Liver (tissue), 9 donors: ENCODE results near the gene NDUFAB1. TPM values are rescaled to one million over a fixed set of nuclear protein-coding genes. Genes with fewer than 3 reads are reported as not detected.

ENCODE experiments used
- DNase-seq: peaks from one replicate; pipeline ENCODE4 v3.0.0-alpha.2; 2017; ENCODE audit warnings: low spot score
- H3K27ac ChIP-seq, 2 donors: one replicate each; pipeline ENCODE4 v1.7.0; 2013; ENCODE audit warnings: inconsistent platforms in 2 of 2, low read length in 2 of 2, control low read depth in 1 of 2, low read depth in 1 of 2, mild to moderate bottlenecking in 1 of 2
- H3K27me3 ChIP-seq, 4 donors: one replicate each; pipeline versions ENCODE4 v1.6.1 to v1.7.0; 2013; ENCODE audit warnings: low read length in 3 of 4, inconsistent platforms in 1 of 4, mild to moderate bottlenecking in 1 of 4, moderate library complexity in 1 of 4; ENCODE audit not compliant: control insufficient read depth in 4 of 4, insufficient read depth in 4 of 4
- H3K36me3 ChIP-seq, 4 donors: one replicate each; pipeline versions ENCODE4 v1.6.1 to v1.7.0; 2013; ENCODE audit warnings: low read length in 3 of 4, mild to moderate bottlenecking in 3 of 4, low read depth in 1 of 4, moderate library complexity in 1 of 4; ENCODE audit not compliant: control insufficient read depth in 4 of 4, insufficient read depth in 3 of 4
- H3K4me1 ChIP-seq, 4 donors: one replicate each; pipeline versions ENCODE4 v1.6.1 to v1.7.0; 2013; ENCODE audit warnings: low read length in 3 of 4, mild to moderate bottlenecking in 3 of 4, moderate library complexity in 1 of 4; ENCODE audit not compliant: control insufficient read depth in 4 of 4, insufficient read depth in 4 of 4
- H3K4me3 ChIP-seq, 3 donors: one replicate each; pipeline versions ENCODE4 v1.6.1 to v1.7.0; 2013; ENCODE audit warnings: low read length in 3 of 3, control low read depth in 1 of 3, low read depth in 1 of 3, mild to moderate bottlenecking in 1 of 3
- H3K9ac ChIP-seq, 2 donors: one replicate each; pipeline ENCODE4 v1.7.0; 2013; ENCODE audit warnings: low read length in 2 of 2, mild to moderate bottlenecking in 2 of 2, moderate library complexity in 2 of 2, control low read depth in 1 of 2, low read depth in 1 of 2
- H3K9me3 ChIP-seq, 4 donors: one replicate each; pipeline versions ENCODE4 v1.6.1 to v1.7.0; 2013; ENCODE audit warnings: low read length in 3 of 4; ENCODE audit not compliant: control insufficient read depth in 4 of 4
- ATF3 ChIP-seq: IDR thresholded peaks from 2 replicates; pipeline ENCODE4 v1.6.1; 2016; ENCODE audit warnings: antibody characterized with exemption
- CTCF ChIP-seq: fragments of 150-350 bp; IDR thresholded peaks from 2 replicates; pipeline ENCODE4 v1.5.1; 2017; ENCODE audit warnings: improper control_type of control experiment, low read depth, low read length; ENCODE audit not compliant: missing input control
- FOXA1 ChIP-seq: IDR thresholded peaks from 2 replicates; pipeline ENCODE4 v1.6.1; 2016; ENCODE audit warnings: antibody characterized with exemption
- FOXA2 ChIP-seq: IDR thresholded peaks from 2 replicates; pipeline ENCODE4 v1.6.1; 2016; ENCODE audit warnings: antibody characterized with exemption
- GABPA ChIP-seq, 2 donors: IDR thresholded peaks in 1 of 2; conservative IDR thresholded peaks in 1 of 2; 2 replicates each; pipeline ENCODE4 v1.6.1; 2016; ENCODE audit warnings: antibody characterized with exemption in 2 of 2, mild to moderate bottlenecking in 1 of 2, moderate library complexity in 1 of 2
- HNF4G ChIP-seq: IDR thresholded peaks from 2 replicates; pipeline ENCODE4 v1.6.1; 2016; ENCODE audit warnings: antibody characterized with exemption
- JUND ChIP-seq, 2 donors: IDR thresholded peaks; 2 replicates each; pipeline ENCODE4 v1.6.1; 2016; ENCODE audit warnings: antibody characterized with exemption in 2 of 2
- MAX ChIP-seq: IDR thresholded peaks from 2 replicates; pipeline ENCODE4 v1.6.1; 2016; ENCODE audit warnings: antibody characterized with exemption
- NR2F2 ChIP-seq: IDR thresholded peaks from 2 replicates; pipeline ENCODE4 v1.6.1; 2016; ENCODE audit warnings: antibody characterized with exemption
- RAD21 ChIP-seq, 2 donors: IDR thresholded peaks; 2 replicates each; pipeline ENCODE4 v1.6.1; 2016; ENCODE audit warnings: antibody characterized with exemption in 2 of 2, mild to moderate bottlenecking in 2 of 2
- REST ChIP-seq: IDR thresholded peaks from 2 replicates; pipeline ENCODE4 v1.6.1; 2016; ENCODE audit warnings: antibody characterized with exemption, mild to moderate bottlenecking
- SP1 ChIP-seq: IDR thresholded peaks from 2 replicates; pipeline ENCODE4 v1.6.1; 2018; ENCODE audit warnings: antibody characterized with exemption, mild to moderate bottlenecking
- TAF1 ChIP-seq: conservative IDR thresholded peaks from 2 replicates; pipeline ENCODE4 v1.6.1; 2016; ENCODE audit warnings: antibody characterized with exemption, mild to moderate bottlenecking
- YY1 ChIP-seq: IDR thresholded peaks from 2 replicates; pipeline ENCODE4 v1.6.1; 2016; ENCODE audit warnings: antibody characterized with exemption, mild to moderate bottlenecking
- WGBS: extraction: QIAGEN DNeasy Blood & Tissue Kit; methylation state at CpG from one replicate; pipeline ENCODE4 v1.1.7; 2013; 5-methylcytosine and 5-hydroxymethylcytosine counted together
- polyA plus RNA-seq, 2 donors: library from polyadenylated mRNA; stranded (reverse) in 1 of 2; unstranded in 1 of 2; fragments of 200-250 nt in 1 of 2; fragments of >200 nt in 1 of 2; fragmentation: Nextera tagmentation in 1 of 2; extraction: Ambion mirVana in 1 of 2; gene quantifications; one replicate each; pipeline versions ENCODE4 v1.2.1 to v1.2.3, GENCODE V29; 2013 to 2015
- total RNA-seq, 2 donors: library from RNA; depleted of rRNA; stranded (reverse); fragments of >200 nt; gene quantifications; one replicate each; pipeline ENCODE4 v1.2.3, GENCODE V29; 2014
- TF ChIP-seq, protein P1 (sequence below): IDR thresholded peaks from 2 replicates; pipeline ENCODE4 v1.6.1; 2016; ENCODE audit warnings: antibody characterized with exemption
- donor health status: healthy.
- donor health status: healthy.
- donor health status: healthy.
- donor health status: healthy.
- donor health status: healthy.

The NDUFAB1 gene
- total and polyA plus RNA-seq, 4 donors, result 47.4 to 263 (median 149) TPM

GRCh38 chr16:23579371-23579770 is 16.7 kb downstream of the NDUFAB1 start:
- WGBS, result 98% methylated on average over 4 of the region's 4 CpGs
- no peak for TF ChIP-seq NR2F2
- no peak for TF ChIP-seq TAF1
- DNase-seq, result no peak
- H3K27me3 ChIP-seq, result no peaks in the 10 kb centered on the region
- H3K4me3 ChIP-seq, result no peak overlapping the region
- H3K9me3 ChIP-seq, result no peaks in the 10 kb centered on the region
- H3K27ac ChIP-seq, result no peak overlapping the region
- no peaks in the 10 kb centered on the region for H3K4me1 ChIP-seq
- H3K36me3 ChIP-seq, result peaks cover 8 to 29% (median 18%) of the 10 kb centered on the region in 4 donors
- H3K9ac ChIP-seq, result no peak overlapping the region

GRCh38 chr16:23578101-23578830 is 17.9 kb downstream of the NDUFAB1 start:
- H3K36me3 ChIP-seq, result peaks cover 11 to 32% (median 22%) of the 10 kb centered on the region in 4 donors
- 77% methylated on average over 5 of the region's 5 CpGs for WGBS
- no peak overlapping the region for H3K27ac ChIP-seq
- TF ChIP-seq FOXA1 (no peak), FOXA2 (no peak), HNF4G (no peak), JUND (IDR thresholded peaks at IDR 0.05) (no peak), TAF1 (no peak), GABPA (IDR thresholded peaks at IDR 0.05 in 1 of 2, conservative IDR thresholded peaks at IDR 0.05 in 1 of 2) (no peak), REST (no peak), SP1 (no peak), NR2F2 (no peak), YY1 (no peak), MAX (no peak), CTCF (no peak), ATF3 (no peak), RAD21 (IDR thresholded peaks at IDR 0.05) (no peak)
- TF ChIP-seq, protein P1, sequence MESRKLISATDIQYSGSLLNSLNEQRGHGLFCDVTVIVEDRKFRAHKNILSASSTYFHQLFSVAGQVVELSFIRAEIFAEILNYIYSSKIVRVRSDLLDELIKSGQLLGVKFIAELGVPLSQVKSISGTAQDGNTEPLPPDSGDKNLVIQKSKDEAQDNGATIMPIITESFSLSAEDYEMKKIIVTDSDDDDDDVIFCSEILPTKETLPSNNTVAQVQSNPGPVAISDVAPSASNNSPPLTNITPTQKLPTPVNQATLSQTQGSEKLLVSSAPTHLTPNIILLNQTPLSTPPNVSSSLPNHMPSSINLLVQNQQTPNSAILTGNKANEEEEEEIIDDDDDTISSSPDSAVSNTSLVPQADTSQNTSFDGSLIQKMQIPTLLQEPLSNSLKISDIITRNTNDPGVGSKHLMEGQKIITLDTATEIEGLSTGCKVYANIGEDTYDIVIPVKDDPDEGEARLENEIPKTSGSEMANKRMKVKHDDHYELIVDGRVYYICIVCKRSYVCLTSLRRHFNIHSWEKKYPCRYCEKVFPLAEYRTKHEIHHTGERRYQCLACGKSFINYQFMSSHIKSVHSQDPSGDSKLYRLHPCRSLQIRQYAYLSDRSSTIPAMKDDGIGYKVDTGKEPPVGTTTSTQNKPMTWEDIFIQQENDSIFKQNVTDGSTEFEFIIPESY, result no peak
- no peak overlapping the region for H3K4me3 ChIP-seq
- no peaks in the 10 kb centered on the region for H3K27me3 ChIP-seq
- H3K4me1 ChIP-seq, result no peaks in the 10 kb centered on the region
- DNase-seq, result no peak
- no peaks in the 10 kb centered on the region for H3K9me3 ChIP-seq
- no peak overlapping the region for H3K9ac ChIP-seq
